ENCODE measurements around the gene P2RX2. TPM values are rescaled to one million over a fixed set of nuclear protein-coding genes. Genes with fewer than 3 reads are reported as not detected.
"Not testable (repeated sequence)": the region's sequence is repeated elsewhere in the genome, so short reads cannot be mapped to it uniquely, and the experiment has no call there.

The P2RX2 gene
- total and polyA plus RNA-seq, 2 donors (not counting 1 experiment from before 2014, with no cell fraction given) = not detected

DNA sequence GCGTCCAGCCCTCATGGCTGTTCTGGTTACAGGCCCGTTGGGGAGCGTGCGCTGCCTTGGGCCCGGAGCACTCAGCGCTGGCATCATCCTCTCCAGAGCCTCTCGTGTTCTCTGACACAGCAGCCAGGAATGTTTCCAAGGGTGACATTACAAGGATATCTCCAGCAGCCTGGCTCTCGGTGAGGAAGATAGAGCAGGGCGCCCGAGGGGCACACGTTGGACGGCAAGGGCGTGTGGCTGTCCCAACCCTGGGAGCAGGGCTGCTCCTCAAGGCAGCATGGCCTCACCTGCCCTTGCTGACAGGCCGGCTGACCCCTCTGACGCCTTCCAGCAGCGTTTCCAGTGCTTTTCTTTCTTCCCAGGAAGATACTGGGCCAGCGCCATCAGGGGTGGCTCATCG is 22.6 kb upstream of the P2RX2 start:
- Histone ChIP-seq H3K27ac (ENCODE audit: insufficient read depth, low read length) (no peak overlapping the region), H3K9me3 (ENCODE audit: control insufficient read depth, insufficient read depth, low read depth, low read length) (no peaks in the 10 kb centered on the region), H3K36me3 (ENCODE audit: control insufficient read depth, insufficient read depth, low read length) (no peaks in the 10 kb centered on the region), H4K20me1 (ENCODE audit: control insufficient read depth, extremely low read depth, insufficient read depth, low read length) (no peaks in the 10 kb centered on the region), H3K4me1 (ENCODE audit: control insufficient read depth, extremely low read depth, insufficient read depth, low read length) (no peaks in the 10 kb centered on the region), H3K4me2 (ENCODE audit: extremely low read depth, insufficient read depth, low read length) (no peak overlapping the region), H3K27me3 (ENCODE audit: control insufficient read depth, insufficient read depth, low read length) (no peaks in the 10 kb centered on the region), H3K4me3 (replicated peaks in 1 of 4; ENCODE audit: control extremely low read depth in 1 of 4, insufficient read depth in 1 of 4, low read depth in 3 of 4, low read length in 4 of 4) (no peak overlapping the region), H2AFZ (ENCODE audit: low read length) (no peak overlapping the region), H3K79me2 (ENCODE audit: control insufficient read depth, insufficient read depth, low read length) (no peaks in the 10 kb centered on the region), H3K9ac (ENCODE audit: insufficient read depth, low read length) (no peak overlapping the region)
- TF ChIP-seq EZH2 (IDR thresholded peaks at IDR 0.05; ENCODE audit: low read length, missing control alignments) = no peak
- TF ChIP-seq, protein P1, sequence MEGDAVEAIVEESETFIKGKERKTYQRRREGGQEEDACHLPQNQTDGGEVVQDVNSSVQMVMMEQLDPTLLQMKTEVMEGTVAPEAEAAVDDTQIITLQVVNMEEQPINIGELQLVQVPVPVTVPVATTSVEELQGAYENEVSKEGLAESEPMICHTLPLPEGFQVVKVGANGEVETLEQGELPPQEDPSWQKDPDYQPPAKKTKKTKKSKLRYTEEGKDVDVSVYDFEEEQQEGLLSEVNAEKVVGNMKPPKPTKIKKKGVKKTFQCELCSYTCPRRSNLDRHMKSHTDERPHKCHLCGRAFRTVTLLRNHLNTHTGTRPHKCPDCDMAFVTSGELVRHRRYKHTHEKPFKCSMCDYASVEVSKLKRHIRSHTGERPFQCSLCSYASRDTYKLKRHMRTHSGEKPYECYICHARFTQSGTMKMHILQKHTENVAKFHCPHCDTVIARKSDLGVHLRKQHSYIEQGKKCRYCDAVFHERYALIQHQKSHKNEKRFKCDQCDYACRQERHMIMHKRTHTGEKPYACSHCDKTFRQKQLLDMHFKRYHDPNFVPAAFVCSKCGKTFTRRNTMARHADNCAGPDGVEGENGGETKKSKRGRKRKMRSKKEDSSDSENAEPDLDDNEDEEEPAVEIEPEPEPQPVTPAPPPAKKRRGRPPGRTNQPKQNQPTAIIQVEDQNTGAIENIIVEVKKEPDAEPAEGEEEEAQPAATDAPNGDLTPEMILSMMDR (conservative IDR thresholded peaks at IDR 0.05 in 1 of 2, IDR thresholded peaks at IDR 0.05 in 1 of 2; ENCODE audit: low read depth in 1 of 2, low read length in 2 of 2) = no peak
- DNase-seq (ENCODE audit: low read depth in 2 of 2) = peak; percentile 22 to 27

DNA sequence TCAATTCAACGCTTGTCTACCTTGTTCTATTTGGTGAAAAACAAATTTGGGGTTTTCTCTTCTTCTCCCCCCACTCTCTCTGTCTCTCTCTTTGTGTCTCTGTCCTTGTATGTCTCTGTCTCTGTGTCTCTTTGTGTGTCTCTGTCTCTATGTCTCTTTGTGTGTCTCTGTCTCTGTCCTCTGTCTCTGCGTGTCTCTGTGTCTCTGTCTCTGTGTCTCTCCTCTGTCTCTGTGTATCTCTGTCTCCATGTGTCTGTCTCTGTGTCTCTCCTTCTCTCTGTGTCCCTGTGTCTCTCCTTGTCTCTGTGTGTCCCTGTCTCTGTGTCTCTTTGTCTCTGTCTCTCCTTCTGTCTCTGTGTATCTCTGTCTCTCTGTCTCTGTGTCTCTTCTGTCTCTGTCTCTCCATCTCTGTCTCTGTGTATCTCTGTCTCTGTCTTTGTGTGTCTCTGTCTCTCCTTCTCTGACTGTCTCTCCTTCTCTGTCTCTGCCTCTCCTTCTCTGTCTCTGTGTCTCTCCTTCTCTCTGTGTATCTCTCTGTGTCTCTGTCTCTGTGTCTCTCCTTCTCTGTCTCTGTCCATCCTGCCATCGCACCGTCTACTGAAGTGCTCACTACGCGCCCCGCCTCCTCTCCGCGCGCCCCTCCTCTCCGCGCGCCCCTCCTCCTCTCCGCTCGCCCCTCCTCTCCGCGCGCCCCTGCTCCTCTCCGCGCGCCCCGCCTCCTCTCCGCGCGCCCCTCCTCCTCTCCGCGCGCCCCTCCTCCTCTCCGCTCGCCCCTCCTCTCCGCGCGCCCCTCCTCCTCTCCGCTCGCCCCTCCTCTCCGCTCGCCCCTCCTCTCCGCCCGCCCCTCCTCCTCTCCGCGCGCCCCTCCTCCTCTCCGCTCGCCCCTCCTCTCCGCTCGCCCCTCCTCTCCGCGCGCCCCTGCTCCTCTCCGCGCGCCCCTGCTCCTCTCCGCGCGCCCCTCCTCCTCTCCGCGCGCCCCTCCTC is 21.0 kb upstream of the P2RX2 start:
- H3K27ac ChIP-seq (ENCODE audit: insufficient read depth, low read length) = no peak overlapping the region
- no peaks in the 10 kb centered on the region for H3K36me3 ChIP-seq (ENCODE audit: control insufficient read depth, insufficient read depth, low read length)
- no peak overlapping the region for H3K9ac ChIP-seq (ENCODE audit: insufficient read depth, low read length)
- TF ChIP-seq, protein P1 (conservative IDR thresholded peaks at IDR 0.05 in 1 of 2, IDR thresholded peaks at IDR 0.05 in 1 of 2; ENCODE audit: low read depth in 1 of 2, low read length in 2 of 2) = no peak
- TF ChIP-seq EZH2 (IDR thresholded peaks at IDR 0.05; ENCODE audit: low read length, missing control alignments) = no peak
- H2AFZ ChIP-seq (ENCODE audit: low read length) = peak overlapping the region; percentile 78
- no peaks in the 10 kb centered on the region for H4K20me1 ChIP-seq (ENCODE audit: control insufficient read depth, extremely low read depth, insufficient read depth, low read length)
- no peaks in the 10 kb centered on the region for H3K9me3 ChIP-seq (ENCODE audit: control insufficient read depth, insufficient read depth, low read depth, low read length)
- DNase-seq (ENCODE audit: low read depth in 2 of 2) = peak; percentile 62 to 72
- H3K4me2 ChIP-seq (ENCODE audit: extremely low read depth, insufficient read depth, low read length) = peak overlapping the region; percentile 86
- H3K27me3 ChIP-seq (ENCODE audit: control insufficient read depth, insufficient read depth, low read length) = peaks cover 11% of the 10 kb centered on the region
- H3K4me1 ChIP-seq (ENCODE audit: control insufficient read depth, extremely low read depth, insufficient read depth, low read length) = no peaks in the 10 kb centered on the region
- H3K79me2 ChIP-seq (ENCODE audit: control insufficient read depth, insufficient read depth, low read length) = no peaks in the 10 kb centered on the region
- peak overlapping the region; percentile 46 to 59 (median 54) for H3K4me3 ChIP-seq (replicated peaks in 1 of 4; ENCODE audit: control extremely low read depth in 1 of 4, insufficient read depth in 1 of 4, low read depth in 3 of 4, low read length in 4 of 4)

DNA sequence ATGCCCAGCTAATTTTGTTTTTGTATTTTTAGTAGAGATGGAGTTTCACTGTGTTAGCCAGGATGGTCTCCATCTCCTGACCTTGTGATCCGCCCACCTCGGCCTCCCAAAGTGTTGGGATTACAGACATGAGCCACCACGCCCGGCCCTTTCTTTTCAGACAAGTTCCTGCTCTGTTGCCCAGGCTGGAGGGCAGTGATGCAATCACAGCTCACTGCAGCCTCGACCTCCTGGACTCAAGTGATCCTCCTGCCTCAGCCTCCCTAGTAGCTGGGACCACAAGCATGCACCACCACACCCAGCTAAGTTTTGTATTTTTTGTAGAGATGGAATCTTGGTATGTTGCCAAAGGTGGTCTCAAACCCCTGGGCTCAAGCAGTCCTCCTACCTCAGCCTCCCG is 19.1 kb upstream of the P2RX2 start:
- not testable (repeated sequence) for H2AFZ ChIP-seq (ENCODE audit: low read length)
- peaks cover 29% of the 10 kb centered on the region for H3K27me3 ChIP-seq (ENCODE audit: control insufficient read depth, insufficient read depth, low read length)

More for the DNA sequence above, 19.1 kb upstream of the P2RX2 start:
- H3K36me3 ChIP-seq (ENCODE audit: control insufficient read depth, insufficient read depth, low read length); H4K20me1 ChIP-seq (ENCODE audit: control insufficient read depth, extremely low read depth, insufficient read depth, low read length); H3K4me1 ChIP-seq (ENCODE audit: control insufficient read depth, extremely low read depth, insufficient read depth, low read length); H3K9me3 ChIP-seq (ENCODE audit: control insufficient read depth, insufficient read depth, low read depth, low read length); H3K79me2 ChIP-seq (ENCODE audit: control insufficient read depth, insufficient read depth, low read length); H3K4me2 ChIP-seq (ENCODE audit: extremely low read depth, insufficient read depth, low read length); DNase-seq (ENCODE audit: low read depth in 2 of 2); H3K4me3 ChIP-seq (replicated peaks in 1 of 4; ENCODE audit: control extremely low read depth in 1 of 4, insufficient read depth in 1 of 4, low read depth in 3 of 4, low read length in 4 of 4); H3K9ac ChIP-seq (ENCODE audit: insufficient read depth, low read length); H3K27ac ChIP-seq (ENCODE audit: insufficient read depth, low read length): not testable (repeated sequence)

All from fibroblast of lung (primary cell).